Measurements from ENCODE around the gene KCNQ1OT1.

- TF ChIP-seq CTCF (conservative IDR thresholded peaks at IDR 0.05; ENCODE audit: low read length) (no peak), EZH2phosphoT487 (IDR thresholded peaks at IDR 0.05; ENCODE audit: borderline replicate concordance) (no peak)
Observed at GRCh38 chr11:2714463-2714800, 14.6 kb upstream of the KCNQ1OT1 start.

Data from Loucy (cell line).